ENCODE results near the gene SERPINB13.

Gene SERPINB13, protein sequence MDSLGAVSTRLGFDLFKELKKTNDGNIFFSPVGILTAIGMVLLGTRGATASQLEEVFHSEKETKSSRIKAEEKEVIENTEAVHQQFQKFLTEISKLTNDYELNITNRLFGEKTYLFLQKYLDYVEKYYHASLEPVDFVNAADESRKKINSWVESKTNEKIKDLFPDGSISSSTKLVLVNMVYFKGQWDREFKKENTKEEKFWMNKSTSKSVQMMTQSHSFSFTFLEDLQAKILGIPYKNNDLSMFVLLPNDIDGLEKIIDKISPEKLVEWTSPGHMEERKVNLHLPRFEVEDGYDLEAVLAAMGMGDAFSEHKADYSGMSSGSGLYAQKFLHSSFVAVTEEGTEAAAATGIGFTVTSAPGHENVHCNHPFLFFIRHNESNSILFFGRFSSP

GRCh38 chr18:63586966-63587365 lies at the start of gene SERPINB13:
Gene SERPINB13 (plus strand): TSS chr18:63587343. CDS start chr18:63588668, 1,325 bp downstream.
- DNase-seq (ENCODE audit: low read depth in 2 of 2) = no peak

DNA sequence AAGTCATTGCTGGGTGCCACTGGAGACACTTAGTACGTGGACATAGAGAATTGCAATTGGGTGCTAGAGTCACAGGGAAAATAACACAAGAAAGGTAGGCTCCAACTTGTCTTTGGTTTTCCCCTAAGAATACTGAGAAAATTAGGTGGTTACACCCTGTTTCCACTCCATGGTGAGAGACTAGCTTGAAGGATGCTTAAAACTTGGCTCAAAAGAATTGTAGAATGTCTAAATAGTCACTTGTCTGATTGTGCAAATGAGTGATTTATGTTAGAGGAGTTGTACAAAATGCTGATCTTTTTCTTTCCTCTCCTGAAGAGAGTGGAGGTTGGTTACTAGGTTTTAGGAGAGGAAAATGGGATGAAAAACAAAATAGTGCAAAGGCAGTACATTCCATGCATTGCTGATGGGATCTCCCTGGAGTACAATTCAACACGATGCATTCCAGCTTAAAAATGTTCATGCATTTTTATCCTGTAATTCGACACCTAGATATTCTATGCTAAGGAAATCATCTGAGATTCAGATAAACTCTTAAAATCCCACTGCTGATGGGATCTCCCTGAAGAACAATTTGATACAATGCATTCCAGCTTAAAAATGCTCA lies 47.1 kb upstream of the SERPINB13 start:
- peak; percentile 84 to 85 for DNase-seq (ENCODE audit: low read depth in 2 of 2)

DNA sequence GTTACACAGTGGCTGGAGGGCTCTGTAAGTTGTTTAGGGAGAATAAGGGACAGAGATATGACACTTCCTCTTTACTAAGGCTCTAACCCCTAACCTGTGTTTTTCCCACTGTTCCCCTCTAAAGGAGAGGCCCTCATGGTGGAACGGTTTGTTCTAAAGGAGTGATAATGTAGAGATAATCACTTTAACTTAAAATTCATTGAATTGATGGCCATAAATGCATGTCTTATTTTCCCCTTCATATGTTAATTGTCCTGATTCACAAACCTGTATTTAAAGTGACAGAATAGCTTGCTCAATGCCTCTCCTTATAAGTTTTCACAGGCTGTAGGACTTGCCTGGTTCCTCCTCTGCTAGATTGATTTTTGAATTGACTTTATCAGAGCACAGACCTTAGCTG lies 45.1 kb upstream of the SERPINB13 start, which contains the start of gene SERPINB12:
Gene SERPINB12 (plus strand): TSS at position 301 of the 400 bp plus-strand sequence. CDS start 13,791 bp downstream, outside the sequence.
- DNase-seq (ENCODE audit: low read depth in 2 of 2) = no peak

DNA sequence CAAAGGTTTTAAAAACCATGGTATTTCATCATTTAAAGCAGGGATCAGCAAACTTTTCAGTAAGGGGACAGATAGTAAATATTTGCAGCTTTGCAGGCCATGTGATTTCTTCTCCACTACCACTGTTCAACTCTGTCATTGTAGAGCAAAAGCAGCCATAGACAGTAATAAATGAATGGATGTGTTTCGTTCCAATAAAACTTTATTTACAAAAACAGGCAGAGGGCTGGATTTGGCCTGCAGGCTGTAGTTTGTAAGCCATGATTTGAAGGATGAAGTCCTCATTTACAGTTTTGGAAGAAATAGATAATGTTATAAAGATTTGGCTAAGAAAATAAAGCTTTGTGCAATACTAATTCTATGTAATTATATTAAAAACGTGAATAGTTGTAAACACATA lies 43.1 kb upstream of the SERPINB13 start:
- no peak for DNase-seq (ENCODE audit: low read depth in 2 of 2)

GRCh38 chr18:63545000-63545399 lies 42.1 kb upstream of the SERPINB13 start:
- DNase-seq (ENCODE audit: low read depth in 2 of 2) = peak in 1 of 2 experiments; percentile 22

DNA sequence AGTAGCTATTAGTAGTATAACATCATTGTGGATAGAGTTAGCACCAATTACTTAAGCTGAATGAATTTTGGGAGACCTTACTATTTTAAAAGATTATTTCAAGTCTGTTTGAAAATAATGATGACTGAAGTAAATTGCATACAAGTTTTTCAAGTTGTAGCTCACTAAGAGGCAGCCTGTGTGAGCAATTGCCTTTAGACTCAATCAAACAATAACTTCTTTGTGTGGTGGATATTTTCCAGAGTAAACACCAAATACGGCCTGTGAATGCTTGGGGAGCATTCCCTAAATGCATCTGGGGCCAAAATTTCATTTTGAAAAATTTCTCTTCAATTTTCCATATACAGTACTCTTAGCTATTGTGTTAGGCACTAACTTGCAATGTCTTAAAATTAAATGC lies 37.1 kb upstream of the SERPINB13 start:
- DNase-seq (ENCODE audit: low read depth in 2 of 2) = no peak

GRCh38 chr18:63551769-63552168 lies 35.4 kb upstream of the SERPINB13 start:
- DNase-seq (ENCODE audit: low read depth in 2 of 2) = no peak

GRCh38 chr18:63552581-63552980 lies 34.6 kb upstream of the SERPINB13 start:
- DNase-seq (ENCODE audit: low read depth in 2 of 2) = no peak

DNA sequence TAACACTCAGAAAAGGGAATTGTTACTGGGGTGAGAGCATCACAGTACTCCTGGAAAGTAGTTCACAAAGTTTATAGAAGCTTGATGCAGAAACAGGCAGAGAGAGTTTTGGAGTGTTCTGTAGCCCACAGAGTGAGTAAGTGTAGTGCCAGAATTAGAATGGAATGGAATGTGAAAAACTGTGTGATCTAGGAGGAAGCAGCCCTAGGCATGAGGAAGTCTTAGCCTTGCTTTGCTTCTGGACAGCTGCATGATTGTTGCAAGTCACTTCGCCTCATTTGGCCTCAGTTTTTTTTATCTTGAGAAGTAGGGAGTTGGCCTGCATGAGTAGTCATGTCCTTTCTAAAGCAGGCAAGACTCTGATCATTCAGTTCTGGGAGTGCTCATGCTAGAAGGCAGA lies 34.1 kb upstream of the SERPINB13 start:
- peak; percentile 84 to 87 for DNase-seq (ENCODE audit: low read depth in 2 of 2)

DNA sequence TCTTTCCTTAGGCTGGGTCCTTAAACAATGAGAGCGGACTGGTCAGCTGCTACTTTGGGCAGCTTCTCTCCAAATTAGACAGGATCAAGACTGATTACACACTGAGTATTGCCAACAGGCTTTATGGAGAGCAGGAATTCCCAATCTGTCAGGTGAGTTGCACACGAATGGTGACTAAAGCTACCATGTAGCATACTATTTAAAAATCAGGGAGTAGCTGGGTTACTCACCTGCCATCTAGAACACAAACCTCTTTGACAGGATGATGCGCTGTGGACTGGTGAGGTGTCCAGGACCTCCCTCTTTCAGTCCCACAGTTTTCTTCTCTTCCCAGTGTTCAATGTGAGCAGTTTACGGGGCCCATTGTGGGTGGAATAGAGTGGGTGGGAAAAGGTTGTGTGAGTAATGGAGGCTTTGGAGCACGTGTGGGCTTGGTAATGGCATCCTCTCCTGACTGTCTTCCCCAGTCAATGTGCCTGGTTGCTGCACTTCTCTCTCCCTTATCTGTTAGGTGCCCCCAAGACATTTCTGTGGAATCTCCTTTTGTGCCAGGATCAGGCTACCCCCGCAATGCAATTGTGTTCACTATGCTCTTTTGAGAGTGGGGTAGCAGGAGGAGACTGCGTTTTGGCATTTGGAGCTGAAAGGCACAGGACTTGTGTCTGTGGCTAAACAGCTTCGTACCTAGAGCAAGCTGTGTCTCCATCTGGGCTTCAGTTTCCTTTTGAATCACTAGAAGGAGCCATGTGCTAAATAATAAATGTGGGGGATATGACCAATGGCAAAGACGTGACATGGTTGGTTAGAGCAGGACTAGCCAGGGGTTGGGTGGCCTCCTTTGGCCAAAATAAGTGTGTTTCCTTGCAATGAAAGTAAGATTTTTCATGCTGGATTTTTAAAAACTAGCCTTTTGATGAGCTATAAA lies 27.3 kb upstream of the SERPINB13 start:
- DNase-seq (ENCODE audit: low read depth in 2 of 2) = no peak

- no peak for DNase-seq (ENCODE audit: low read depth in 2 of 2)
Measured at GRCh38 chr18:63562284-63562683, 24.9 kb upstream of the SERPINB13 start.

DNA sequence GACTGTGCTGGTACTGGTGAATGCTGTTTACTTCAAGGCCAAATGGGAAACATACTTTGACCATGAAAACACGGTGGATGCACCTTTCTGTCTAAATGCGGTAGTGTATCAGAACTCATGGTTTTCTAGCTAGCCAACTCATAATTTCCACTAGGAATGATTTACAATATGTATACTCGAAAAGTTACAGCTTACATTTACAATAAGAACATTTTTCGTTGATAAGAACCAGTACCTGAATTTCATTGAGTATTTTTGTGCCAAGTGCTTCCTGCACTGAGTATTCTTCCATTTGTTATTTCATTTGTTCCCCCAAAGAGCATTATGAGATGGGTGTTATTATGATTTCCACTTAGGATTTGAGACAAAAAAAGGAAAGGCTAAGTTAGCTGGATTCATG lies 23.1 kb upstream of the SERPINB13 start:
- DNase-seq (ENCODE audit: low read depth in 2 of 2) = no peak

DNA sequence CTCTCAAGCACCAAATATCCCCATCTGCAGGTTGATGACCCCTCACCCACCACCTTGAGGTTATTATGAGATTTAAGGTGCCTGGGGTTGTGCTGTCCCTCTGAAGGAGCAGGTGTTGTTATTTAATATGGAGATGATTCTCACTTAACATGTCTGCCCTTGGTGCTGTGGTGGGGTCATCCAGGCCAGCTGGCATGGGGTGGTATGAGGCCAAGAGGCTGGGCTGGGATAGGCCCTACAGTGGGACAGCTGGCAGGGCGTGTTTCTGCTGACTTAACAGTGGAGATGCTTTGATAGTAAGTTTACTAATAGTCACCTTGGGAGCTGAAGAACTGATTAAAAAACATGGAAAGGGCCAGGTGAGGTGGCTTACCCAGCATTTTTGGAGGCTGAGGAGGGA lies 22.6 kb upstream of the SERPINB13 start:
- DNase-seq (ENCODE audit: low read depth in 2 of 2) = no peak

DNA sequence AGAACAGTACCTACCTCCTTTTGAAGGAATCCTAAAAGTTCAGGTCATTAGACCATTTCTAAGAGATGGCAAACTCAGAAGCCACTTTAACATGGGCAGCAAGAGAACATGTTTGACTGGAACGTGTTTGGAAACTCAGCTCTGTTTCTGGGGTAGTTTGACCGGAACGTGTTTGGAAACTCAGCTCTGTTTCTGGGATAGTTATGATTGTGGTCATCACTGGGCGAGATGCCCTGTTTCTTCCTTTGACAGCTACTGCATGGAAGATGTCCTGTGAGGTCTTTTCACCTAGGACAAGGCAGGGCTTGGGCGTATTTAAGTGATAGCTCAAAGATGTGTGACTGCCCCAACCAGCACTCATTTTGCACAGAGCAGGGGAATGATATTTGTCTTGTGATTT lies 19.9 kb upstream of the SERPINB13 start:
- DNase-seq (ENCODE audit: low read depth in 2 of 2) = no peak

- no peak for DNase-seq (ENCODE audit: low read depth in 2 of 2)
Measured at GRCh38 chr18:63567825-63568224, 19.3 kb upstream of the SERPINB13 start.

- no peak for DNase-seq (ENCODE audit: low read depth in 2 of 2)
Measured at GRCh38 chr18:63570721-63571120, 16.4 kb upstream of the SERPINB13 start.

GRCh38 chr18:63575681-63576080 lies 11.5 kb upstream of the SERPINB13 start:
- no peak for DNase-seq (ENCODE audit: low read depth in 2 of 2)

- peak; percentile 17 to 20 for DNase-seq (ENCODE audit: low read depth in 2 of 2)
Measured at GRCh38 chr18:63578357-63578958, 8.7 kb upstream of the SERPINB13 start.

- DNase-seq (ENCODE audit: low read depth in 2 of 2) = no peak
Measured at GRCh38 chr18:63579616-63580015, 7.5 kb upstream of the SERPINB13 start.

DNA sequence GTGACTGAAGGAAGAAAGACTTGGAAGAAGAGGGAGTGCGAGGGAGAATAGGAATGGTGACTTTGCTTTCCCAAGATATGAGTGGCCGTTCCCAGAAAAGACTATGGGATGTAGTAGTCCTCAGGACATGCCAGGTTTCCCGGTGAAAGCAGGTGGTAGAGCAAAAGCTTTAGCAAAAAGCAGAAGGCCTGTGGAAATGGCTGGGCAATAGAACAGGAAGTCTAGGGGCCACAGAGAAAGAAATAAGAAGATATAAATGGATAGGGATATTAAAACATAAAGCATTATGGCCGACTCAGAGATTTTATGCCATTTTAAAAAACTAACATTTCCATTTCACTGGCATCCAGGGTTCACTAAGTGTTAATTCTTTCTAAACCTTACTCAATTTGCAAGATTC lies 1.2 kb upstream of the SERPINB13 start:
- DNase-seq (ENCODE audit: low read depth in 2 of 2) = no peak

DNA sequence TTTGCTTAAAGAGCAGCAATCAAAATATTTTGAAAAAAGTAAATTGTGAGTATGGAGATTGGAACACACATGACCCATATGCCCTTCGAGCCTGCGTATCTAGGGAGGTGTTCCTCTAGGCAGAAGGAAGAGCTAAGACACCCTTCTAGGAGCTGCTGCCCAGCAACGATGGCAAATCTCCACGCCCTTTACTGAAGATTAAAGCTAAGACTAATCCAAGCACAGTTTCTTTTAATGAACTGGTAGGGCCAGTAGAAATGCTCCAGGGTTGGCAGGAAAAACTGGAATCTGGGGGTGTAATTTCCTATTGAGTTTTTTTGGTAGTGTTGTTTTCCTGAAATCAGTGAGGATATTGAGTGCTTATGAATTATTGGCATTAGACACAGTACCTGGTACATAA lies 712 bp upstream of the SERPINB13 start:
- DNase-seq (ENCODE audit: low read depth in 2 of 2) = no peak

DNA sequence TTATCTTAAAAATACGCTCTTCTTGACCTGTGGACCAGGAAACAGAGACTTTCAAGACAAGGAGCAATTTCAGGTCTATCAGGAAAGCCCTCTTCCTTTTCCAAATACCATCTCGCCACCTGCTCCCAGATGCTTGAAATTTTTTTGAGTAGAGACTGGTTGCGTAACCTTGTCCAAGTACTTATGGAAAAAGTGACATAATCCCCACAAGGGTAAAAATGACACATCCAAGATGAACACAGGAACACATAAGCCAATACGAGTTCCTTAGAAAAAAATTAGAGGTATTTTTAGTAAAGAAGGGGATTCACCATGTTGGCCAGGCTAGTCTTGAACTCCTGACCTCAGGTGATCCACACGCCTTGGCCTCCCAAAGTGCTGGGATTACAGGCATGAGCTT lies 1.8 kb downstream of the SERPINB13 start:
- DNase-seq (ENCODE audit: low read depth in 2 of 2) = no peak

Measured in fibroblast of skin of left biceps (primary cell).